AG04450 (cell line): ENCODE data around the gene ACER2. TPM values are rescaled to one million over a fixed set of nuclear protein-coding genes. Genes with fewer than 3 reads are reported as not detected.
"Not testable (repeated sequence)": the region's sequence is repeated elsewhere in the genome, so short reads cannot be mapped to it uniquely, and the experiment has no call there.

Experiments
- CTCF ChIA-PET: fragments of 300-600, 350-600 bp; formaldehyde crosslinking; extraction: SDS; loops from one replicate; lab custom pipeline; 2022; ENCODE audit warnings: antibody characterized with exemption, inconsistent platforms; lab: Charles Lee
- POLR2A ChIA-PET: fragments of 350-600 bp; formaldehyde crosslinking; extraction: SDS; loops from one replicate; lab custom pipeline; 2021; ENCODE audit warnings: antibody characterized with exemption, inconsistent platforms; lab: Yijun Ruan, JAX
- DNase-seq: peaks from one replicate; pipeline ENCODE4 v3.0.0-alpha.2; 2011; ENCODE audit warnings: low read depth, low spot score
- H3K27ac ChIP-seq: one replicate; pipeline ENCODE4 v1.5.1; 2012; ENCODE audit warnings: low read depth, low read length, control low read depth
- H3K27me3 ChIP-seq: one replicate; pipeline ENCODE4 v1.6.0; 2012; ENCODE audit warnings: low read length; ENCODE audit not compliant: control insufficient read depth, insufficient read depth
- H3K4me3 ChIP-seq: 2 replicates; pipeline ENCODE4 v1.5.1; 2011; ENCODE audit warnings: mild to moderate bottlenecking, low read depth, low read length, control low read depth
- H3K9me3 ChIP-seq: 2 replicates; pipeline ENCODE4 v1.5.1; 2012; ENCODE audit warnings: low read length; ENCODE audit not compliant: control insufficient read depth, insufficient read depth
- polyA plus RNA-seq: library from polyadenylated mRNA; depleted of rRNA; stranded (reverse); fragments of >200 nt; gene quantifications from 2 replicates; pipeline ENCODE4 v1.2.3, GENCODE V29; 2011
- TF ChIP-seq, protein P1 (sequence below): IDR thresholded peaks from 2 replicates; pipeline ENCODE4 v1.5.1; 2011; ENCODE audit warnings: low read depth, low read length, control low read depth, inconsistent platforms

ACER2 gene
- polyA plus RNA-seq, 1 experiment: 2.3 TPM

DNA sequence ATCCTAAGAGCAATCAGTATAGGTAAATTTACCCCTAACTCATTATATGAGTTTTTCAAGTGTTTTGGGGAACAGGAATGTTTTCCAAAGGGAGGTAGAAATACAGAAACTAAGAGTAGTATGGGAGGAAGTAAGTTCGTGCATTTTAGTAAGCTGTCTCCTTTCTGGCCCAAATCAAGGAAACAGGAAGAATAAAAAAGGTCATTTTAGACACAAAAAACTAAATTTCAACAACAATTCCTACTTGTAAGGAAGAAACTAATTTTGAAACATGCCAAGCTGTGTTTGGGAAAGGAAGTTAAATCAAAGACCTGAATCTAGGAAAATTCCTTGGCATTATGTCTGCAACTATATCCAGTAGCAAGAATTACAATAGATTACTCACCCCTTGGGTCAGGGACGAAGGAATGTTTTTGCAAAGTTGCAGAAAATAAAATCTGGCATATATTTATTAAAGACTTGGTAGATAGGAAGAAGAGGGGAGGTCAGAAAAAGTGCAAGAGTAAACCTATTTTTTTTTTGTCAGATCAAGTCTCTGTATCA lies 22.2 kb upstream of the ACER2 start:
- DNase-seq: no peak
- CTCF ChIA-PET: no interaction called here
- TF ChIP-seq, protein P1, sequence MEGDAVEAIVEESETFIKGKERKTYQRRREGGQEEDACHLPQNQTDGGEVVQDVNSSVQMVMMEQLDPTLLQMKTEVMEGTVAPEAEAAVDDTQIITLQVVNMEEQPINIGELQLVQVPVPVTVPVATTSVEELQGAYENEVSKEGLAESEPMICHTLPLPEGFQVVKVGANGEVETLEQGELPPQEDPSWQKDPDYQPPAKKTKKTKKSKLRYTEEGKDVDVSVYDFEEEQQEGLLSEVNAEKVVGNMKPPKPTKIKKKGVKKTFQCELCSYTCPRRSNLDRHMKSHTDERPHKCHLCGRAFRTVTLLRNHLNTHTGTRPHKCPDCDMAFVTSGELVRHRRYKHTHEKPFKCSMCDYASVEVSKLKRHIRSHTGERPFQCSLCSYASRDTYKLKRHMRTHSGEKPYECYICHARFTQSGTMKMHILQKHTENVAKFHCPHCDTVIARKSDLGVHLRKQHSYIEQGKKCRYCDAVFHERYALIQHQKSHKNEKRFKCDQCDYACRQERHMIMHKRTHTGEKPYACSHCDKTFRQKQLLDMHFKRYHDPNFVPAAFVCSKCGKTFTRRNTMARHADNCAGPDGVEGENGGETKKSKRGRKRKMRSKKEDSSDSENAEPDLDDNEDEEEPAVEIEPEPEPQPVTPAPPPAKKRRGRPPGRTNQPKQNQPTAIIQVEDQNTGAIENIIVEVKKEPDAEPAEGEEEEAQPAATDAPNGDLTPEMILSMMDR: no peak

DNA sequence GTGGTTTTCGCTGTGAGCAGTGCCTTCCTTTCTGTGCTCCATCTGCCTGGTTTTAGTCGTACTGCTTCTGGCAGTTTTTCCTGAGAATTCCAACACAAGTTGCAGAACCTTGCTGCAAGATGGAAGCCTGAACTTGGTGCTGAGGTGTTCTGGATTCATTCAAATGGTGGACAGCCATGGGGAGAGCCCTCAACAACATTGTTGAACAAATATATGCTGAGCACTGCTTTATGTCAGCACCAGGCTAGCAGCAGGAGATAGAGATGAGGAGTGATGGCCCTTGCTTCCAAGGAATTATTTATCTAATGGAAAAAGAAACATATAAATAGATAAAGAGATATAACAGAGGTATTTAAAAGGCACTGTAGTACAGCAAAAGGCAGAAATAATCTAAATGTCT lies 21.5 kb upstream of the ACER2 start:
- Histone ChIP-seq H3K9me3 (no peaks in the 10 kb centered on the region), H3K27ac (no peak overlapping the region), H3K27me3 (no peaks in the 10 kb centered on the region), H3K4me3 (no peak overlapping the region)
- ChIA-PET POLR2A (no interaction called here), CTCF (no interaction called here)
- TF ChIP-seq, protein P1: no peak
- DNase-seq: no peak

More for the DNA sequence above, 22.2 kb upstream of the ACER2 start:
- Histone ChIP-seq H3K4me3 (no peak overlapping the region), H3K9me3 (no peaks in the 10 kb centered on the region), H3K27ac (no peak overlapping the region), H3K27me3 (no peaks in the 10 kb centered on the region)
- POLR2A ChIA-PET: no interaction called here

DNA sequence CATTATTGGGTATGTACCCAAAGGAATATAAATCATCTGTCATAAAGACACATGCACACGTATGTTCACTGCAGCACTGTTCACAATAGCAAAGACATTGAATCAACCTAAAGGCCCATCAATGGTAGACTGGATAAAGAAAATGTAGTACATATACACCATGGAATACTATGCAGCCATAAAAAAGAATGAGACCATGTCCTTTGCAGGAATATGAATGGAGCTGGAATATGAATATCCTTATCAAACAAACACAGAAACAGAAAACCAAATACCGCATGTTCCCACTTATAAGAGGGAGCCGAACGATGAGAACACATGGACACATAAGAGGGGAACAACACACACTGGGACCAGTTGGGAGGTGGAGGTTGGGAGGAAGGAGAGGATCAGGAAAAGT lies 19.3 kb upstream of the ACER2 start:
- H3K9me3 ChIP-seq, POLR2A ChIA-PET, H3K27ac ChIP-seq, DNase-seq, H3K27me3 ChIP-seq, H3K4me3 ChIP-seq: not testable (repeated sequence)
- CTCF ChIA-PET: interaction anchor here (2.2 kb wide), 1 partner anchor 75 kb away, joined by 16 read pairs; no protein-coding TSS in a partner anchor

DNA sequence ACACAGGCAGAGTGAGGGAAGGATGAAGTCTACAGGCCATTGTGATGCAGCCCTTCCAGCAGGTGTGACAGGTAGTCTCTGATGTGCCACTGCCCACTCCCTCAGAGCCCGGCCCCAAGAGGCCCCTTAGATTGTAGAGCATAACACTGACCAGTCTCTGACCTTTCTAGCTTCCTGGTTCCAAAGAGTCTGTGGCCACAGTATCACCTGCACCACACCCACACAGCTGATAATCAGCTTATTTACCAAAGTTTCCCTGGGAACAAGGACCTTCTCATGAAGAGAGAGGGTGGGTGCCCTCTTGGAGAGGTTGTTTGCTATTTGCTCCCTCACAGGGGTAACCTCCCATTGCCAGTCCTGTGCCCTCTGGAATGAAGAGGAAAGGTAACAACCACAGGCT lies 11.0 kb upstream of the ACER2 start:
- Histone ChIP-seq H3K9me3 (no peaks in the 10 kb centered on the region; the same call in 1 of the 2 replicates), H3K4me3 (no peak overlapping the region), H3K27me3 (no peaks in the 10 kb centered on the region), H3K27ac (no peak overlapping the region)
- POLR2A ChIA-PET: no interaction called here
- TF ChIP-seq, protein P1: no peak
- no peak for DNase-seq
- CTCF ChIA-PET: interaction anchor here (2.0 kb wide), 1 partner anchor 67 kb away, joined by 7 read pairs; no protein-coding TSS in a partner anchor

DNA sequence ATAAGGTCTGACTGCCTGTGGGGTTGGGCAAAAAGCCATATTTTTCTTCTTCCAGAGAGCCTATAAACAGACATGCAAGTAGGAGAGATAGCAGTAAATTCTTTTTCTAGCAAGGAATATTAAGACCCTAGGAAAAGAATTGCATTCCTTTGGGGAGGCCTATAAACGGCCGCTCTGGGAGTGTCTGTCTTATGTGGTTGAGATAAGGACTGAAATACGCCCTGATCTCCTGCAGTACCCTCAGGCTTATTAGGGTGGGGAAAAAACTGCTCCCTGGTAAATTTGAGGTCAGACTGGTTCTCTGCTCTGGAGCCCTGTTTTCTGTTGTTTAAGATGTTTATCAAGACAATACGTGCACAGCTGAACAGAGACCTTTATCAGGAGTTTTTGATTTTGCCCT lies 5.6 kb upstream of the ACER2 start:
- POLR2A ChIA-PET, H3K4me3 ChIP-seq, CTCF ChIA-PET: not testable (repeated sequence)

DNA sequence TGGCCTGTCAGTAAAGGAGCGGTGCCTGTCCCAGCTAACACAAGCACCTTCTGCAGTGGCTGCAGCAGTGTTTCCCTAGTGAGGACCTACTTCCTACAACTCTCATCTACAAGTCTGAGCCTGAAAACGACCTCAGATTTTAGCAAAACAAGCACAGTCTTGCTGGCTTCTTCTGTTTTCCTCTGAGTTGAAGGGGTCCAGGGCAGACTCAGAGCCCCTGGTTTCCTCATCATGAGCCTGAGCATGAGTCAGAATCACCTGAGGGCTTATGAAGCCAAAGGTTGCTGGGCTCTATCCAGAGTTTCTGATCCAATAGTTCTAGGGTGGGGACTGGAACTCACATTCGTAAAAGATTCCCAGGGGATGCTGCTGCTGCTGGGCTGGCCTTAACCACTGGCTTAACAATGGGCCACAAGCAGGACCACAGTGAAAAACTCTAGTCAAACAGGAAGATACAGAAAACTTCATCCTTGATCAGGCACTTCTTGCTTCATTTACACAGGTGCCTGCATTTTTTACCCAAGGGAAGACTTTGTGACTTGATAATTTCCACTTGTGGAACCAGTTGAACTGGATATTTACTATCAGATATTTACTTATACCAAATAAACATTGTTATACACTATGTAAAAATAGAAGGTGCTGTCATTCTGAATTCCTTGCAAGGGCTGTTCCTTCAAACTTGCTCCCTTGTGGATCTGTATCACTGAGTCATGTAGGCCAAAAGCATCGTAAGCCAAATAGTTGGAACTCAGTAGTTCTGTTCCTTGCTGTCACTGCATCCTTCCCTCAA lies 4.3 kb upstream of the ACER2 start:
- no peak for DNase-seq
- CTCF ChIA-PET: interaction anchor here (0.6 kb wide), 1 partner anchor 10 kb away, joined by 3 read pairs; no protein-coding TSS in a partner anchor
- peaks cover 7% of the 10 kb centered on the region for H3K9me3 ChIP-seq
- TF ChIP-seq, protein P1: no peak
- H3K27me3 ChIP-seq: peaks cover 3% of the 10 kb centered on the region
- H3K4me3 ChIP-seq: no peak overlapping the region
- POLR2A ChIA-PET: no interaction called here
- no peak overlapping the region for H3K27ac ChIP-seq

More for the DNA sequence above, 5.6 kb upstream of the ACER2 start:
- H3K27me3 ChIP-seq, H3K27ac ChIP-seq, H3K9me3 ChIP-seq, DNase-seq: not testable (repeated sequence)
